ENCODE measurements around the gene IQCN.
"Not testable (repeated sequence)": the region's sequence is repeated elsewhere in the genome, so short reads cannot be mapped to it uniquely, and the experiment has no call there.

Gene IQCN

DNA sequence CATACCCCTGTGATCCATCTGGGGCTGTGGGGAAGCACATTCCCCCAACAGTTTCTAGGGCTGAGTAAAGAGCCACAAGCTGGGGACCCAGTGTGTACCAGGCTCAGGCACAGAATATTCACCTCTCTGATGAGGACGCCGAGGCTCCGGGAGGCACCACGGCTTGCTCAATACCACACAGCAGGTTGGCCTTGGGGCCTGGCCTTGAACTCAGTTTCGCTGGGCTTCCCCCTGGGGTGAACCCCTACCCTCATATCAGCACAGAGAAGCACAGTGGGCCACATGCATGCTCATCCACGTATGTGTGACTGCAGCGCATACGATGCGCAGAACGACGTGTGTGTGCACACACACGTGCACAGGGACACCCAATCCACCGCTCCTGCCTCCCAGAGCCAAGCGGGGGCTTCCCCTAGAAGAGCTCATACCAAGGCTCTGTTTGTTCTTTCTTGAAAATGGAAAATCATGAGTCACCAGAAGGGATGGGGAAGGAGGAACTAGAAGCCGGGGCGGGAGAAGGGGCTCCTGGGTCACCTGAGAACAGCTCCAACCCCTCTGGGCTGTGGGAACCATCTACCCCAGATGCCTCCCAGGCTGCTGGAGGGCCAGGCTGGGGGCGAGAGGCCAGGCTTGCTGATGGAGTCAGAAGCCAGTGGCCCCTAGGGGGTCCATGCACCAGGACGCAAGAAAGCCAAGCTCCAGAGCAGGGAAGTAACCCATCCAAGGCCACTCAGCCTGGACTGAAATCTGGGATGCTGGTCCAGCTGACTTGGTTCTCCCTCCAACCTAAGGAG is 43.1 kb downstream of the IQCN start:
- DNase-seq = peak in 1 of 2 donors; percentile 7

DNA sequence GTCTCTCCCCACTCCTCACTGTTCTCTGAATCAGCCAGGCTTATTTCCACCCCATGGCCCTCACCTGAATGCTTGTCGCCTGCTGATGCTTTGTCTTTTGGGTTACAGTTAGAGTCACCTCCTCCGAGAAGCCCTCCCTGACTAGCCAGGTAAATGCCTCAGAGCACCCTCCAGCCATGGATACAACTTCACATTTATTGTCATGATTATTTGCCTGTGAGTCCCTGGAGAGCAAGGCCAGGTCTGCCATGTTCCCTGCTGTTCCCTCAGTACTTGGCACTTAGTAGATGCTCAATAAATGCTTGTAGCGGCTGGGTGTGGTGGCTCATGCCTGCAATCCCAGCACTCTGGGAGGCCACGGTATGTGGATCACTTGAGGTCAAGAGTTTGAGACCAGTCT is 44.3 kb downstream of the IQCN start:
- no peak for DNase-seq

DNA sequence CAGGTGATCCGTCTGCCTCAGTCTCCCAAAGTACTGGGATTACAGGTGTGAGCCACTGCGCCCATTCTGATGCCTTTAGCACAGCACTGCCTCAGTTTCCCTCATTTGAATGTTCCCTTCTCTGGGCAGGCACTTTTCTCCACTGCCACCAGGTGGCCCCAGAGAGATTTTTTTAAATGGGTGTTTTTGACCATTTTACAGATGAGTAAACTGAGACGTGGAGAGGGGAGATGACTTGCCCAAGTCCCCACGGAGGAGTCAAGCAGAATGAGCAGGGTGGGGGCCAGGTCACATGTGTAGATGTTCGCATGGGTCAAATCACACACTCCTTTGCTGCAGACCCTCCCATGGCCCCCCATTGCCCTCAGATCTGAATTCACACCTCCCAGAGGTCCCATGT is 44.8 kb downstream of the IQCN start:
- no peak for DNase-seq

DNA sequence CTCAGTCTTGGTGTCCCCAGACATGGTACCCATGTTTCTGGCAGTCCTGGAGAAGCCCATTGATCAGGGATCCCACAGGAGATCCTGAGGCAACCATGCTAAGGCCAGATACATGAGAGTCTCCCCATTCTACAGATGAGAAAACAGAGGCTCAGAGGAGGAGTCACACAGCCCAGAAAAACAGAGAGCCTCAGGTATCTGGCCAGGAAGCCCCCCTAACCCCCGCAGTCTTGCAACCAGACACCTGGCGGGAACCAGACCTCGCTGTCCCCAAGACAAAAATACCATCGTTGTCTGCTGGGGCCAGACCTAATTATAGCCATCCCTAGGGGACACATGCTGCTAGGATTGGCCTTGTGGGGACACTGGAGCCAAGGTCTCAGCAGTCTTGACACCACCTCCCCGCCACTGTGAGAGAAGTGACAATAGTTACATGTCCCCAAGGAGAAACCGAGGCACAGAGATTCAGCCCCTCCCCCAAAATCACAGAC is 46.4 kb downstream of the IQCN start:
- no peak for DNase-seq

DNA sequence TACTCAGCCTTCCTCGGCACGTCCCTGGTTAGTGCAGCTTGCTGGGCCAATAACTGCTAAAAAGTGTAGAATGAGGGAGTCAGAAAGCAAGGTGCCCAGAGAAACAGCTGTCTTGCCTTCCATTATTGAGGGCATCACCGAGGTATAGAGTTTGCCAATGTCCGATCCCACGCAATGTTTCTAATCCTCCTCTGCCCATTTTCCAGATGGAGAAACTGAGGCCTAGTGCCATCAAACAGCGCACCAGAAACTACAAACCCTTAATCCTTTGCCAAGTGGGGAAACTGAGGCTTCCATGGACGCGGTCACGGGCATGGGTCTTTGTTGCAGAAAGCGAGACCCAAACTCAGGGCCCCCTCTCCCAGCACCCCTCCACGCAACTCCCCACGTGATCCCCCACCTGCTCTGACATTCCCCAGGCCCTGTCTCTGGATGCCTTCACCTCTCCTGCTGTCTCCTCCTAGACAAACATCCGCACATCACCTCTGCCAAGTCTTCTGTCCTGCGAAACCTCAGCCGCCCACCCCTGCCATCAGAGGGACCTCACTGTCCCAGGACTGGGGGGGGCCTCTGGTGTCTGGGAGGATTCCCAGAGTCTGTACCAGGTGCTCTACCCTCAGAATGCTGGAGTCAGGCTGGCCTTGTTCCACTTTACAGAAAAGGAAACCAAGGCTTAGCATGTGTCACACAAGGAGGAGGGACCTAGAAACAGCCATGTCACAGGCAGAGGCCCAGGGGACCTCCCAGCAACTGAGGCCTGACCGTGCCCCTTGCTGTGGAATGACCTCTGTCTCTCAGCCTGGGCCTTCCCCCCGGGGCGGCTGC is 47.1 kb downstream of the IQCN start:
- DNase-seq = no peak

DNA sequence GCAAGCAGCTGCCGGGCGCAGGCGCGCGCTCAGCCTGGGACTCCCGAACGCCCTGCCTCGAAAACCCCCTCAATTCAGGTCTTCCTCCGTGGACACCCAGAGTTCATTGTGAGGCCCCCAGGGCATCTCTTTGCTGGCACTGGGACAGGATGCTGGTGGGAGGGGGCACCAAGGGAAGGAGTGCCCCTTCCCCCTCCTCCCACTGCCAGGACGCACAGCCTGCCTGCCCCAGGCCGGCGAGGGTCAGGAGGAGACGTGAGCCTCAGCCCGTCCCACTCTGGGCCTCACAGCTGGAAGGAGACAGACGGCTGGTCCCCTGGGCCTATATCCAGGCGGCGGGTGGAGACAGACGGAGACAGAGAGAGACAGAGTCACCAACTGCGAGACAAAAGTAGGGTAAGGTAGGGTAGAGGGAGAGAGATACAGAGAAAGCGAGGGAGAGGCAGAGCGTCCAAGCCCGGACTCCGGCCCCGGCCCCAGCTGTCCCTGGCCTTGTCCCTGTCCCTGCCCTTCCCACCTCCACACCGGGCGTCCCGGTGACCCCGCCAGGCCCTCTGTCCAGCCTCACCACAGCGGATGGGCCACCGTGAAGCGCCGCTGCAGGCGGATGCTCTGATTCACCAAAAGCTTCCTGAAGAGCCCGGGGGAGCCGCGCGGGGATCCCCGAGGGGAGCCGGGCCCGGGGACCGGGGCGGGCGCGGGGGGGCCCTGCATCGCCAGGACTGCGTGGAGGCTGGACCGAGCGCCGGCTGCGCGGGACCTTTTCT is 48.4 kb downstream of the IQCN start, which contains the start of gene PDE4C:
Gene PDE4C, minus strand, starts transcription at position 737 of the 767 bp plus-strand sequence. Its CDS starts 23 bp downstream, at position 714.
- peak in 1 of 2 donors; percentile 10 for DNase-seq

DNA sequence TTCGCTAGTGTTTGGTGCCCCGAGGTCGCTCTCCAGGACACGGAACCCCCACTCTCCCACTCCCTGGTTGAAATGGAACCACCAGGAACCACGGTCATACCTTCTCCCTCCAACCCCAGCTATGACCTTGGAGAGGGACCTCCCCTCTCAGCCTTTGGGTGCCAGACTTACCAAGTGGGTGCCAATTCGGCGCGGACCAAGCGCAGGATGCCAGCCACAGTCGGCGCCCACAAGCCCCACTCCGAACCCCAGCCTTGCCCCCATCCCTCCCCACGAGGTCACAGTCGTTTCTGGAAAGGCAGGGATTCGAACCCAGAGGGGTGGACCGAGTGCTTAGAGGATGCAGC is 48.9 kb downstream of the IQCN start:
- no peak for DNase-seq

DNA sequence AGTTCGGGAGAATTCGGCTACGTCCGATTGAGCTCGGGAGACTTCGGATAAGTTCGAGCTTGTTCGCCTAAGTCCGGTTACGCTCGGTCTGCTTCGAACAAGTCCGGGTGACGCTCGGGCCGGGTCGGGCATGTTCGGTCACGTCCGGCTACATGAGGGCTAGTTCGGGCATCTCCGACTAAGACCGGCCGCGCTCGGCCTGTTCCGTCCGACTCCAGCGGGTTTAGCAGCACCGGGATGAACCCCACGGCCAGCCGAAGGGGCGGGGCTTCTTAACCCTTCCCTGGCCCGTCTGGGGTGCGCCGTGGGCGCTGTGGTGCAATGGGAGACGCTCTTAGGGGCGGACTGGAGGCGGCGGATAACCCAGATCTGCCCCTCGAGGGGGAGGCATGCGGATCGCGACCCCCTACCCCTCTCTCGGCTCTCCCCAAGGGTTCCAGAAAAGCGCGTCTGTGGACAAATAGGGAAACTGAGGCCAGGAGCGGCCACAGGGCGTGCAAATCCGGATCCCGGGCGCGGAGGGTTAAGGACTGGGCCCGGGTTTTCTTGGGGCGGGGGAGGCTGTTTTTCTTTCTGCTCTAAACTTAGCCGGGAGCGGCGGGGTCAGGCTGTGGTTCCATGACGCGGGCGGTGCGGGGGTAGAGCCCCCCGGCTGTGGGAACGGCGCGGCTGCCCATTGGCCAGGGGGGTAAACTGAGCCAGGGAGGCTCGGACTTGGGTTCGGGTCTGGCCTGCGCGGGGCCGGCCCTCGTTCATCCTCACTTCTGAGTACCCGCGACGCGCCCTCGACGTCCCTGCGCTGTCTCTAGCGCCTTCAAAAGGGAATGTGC is 49.5 kb downstream of the IQCN start:
- DNase-seq = peak in 1 of 2 donors; percentile 75

DNA sequence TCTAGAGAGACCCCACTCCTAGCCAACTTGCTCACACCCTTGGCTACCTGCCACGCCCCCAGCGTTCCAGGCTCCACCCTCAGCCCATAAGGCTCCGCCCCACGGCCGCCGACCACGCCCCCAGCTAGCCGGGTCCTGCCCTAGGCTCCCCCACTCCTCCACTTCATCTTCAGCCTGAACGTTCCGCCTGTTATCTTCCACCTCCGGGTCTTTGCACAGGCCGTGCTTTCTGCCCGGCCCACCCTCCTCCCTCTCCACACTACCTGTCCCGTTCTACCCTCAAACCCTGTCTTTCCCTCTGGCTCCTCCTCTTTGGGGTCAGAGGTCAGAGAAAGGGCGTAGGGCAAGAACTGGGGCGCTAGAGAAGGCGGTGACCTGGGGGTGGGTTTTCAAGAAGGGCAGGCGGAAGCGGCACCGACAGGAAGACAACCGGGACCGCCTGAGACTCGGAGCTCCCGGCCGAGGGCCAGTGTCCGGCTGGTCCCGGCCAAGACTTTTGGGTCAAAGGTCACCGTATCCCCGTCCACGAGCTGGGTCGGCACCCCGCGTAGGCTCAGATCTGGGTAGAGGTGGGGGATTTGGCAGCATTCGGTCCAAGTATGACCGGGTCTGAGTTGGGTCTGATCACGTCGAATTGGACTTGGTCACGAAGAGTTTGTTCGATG is 50.3 kb downstream of the IQCN start:
- peak in 1 of 2 donors; percentile 44 for DNase-seq

DNA sequence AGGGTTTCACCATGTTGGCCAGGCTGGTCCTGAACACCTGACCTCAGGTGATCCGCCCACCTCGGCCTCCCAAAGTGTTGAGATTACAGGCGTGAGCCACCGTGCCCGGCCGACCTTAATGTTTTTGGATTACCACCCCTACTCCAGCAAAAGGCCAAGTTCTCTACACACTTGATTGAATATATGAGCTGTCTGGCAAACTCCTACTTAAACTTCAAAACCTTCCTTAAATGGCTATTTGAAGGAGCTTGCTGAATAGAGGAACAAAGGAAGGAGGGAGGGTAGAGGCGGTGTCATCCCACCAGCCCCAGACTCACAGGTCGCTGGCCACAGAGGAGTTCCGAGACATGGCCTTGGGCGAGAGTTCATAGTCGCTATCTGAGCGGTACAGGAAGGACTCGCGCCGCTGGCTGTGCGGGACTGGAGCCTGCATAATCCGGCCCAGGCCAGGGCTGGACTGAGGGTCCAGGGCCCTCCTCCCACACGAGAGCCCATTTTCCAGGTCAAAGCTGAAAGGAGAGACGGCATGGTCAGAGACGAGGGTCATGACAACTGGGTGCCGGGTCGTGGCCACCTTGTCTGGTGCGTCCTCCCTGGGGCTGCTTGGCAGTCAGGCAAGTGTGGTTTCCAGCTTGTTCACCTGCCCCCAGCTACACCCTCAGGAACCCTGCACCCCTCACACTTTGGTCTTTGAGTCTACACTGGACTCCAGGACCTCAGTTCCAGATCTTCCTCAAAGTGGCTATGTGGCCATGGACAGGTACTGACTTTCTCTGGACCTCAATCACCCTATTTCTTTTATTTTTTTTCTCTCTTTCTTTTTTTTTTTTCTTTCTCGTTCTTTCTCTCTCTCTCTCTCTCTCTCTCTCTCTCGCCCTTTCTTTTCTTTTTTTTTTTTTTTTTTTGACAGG is 52.2 kb downstream of the IQCN start:
- DNase-seq = no peak

DNA sequence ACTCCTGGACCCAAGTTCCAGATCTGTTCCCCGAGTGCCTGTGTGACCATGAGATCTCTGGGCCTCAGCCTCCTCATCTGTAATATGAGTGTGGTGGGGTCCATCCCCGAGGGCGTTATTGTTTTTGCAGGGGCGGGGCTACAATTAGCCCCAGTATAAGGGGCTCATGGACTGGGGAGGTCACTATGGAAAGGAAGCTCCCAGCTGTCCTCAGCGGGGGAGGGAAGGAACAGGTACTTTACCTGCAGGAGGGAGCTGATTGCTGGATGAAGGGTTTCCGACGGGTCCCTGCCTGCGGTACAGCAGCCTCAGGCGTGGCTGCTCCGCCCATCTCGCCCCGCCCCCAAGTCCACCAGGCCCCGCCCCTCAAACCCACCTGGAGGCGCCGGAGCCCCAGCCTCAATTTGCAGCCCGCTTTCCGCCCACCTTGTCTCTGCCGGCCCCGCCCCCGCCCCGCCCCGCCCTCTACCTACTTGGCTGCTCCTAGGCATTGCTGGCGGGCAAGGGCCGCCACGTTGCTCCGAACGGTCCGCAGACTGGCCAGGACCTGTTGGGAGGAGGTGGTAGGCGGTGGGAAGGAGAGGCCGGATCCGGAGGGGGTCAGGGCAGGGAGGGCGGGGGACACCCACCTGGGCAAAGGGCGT is 53.5 kb downstream of the IQCN start:
- no peak for DNase-seq

DNA sequence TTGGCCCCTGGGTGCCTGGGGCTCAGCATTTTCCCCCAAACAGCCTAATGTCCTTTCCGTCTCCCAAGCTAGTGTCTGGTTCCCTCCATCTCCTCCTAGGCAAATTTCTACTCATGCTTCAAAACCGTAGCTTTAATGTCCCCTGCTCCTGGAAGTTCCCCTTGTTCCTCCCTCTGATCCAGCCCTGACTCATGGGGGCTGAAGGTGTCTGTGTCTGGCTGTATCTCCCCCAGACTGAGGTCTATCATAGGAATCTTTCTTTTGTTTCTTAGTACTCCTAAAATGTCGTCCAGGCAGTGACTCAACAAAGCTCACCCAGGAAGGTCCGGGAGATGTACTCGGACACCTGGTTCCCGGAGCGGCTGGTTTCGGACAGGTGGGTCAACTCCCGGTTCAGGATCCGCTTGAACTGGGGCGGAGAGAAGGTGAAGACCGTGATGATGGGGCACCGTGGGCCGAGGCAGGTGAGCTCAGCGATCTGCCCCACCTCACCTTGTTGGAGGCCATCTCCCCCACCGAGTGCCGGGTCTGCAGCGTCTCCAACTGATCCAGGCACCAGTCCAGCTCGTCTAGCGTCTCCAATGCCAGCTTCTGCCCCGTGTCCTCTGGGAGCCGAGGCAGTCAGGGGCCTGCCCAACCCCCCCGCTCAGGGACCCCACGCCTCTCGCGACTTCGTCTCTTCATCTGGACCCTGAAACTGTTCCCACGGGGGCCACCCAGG is 54.2 kb downstream of the IQCN start:
- no peak for DNase-seq

DNA sequence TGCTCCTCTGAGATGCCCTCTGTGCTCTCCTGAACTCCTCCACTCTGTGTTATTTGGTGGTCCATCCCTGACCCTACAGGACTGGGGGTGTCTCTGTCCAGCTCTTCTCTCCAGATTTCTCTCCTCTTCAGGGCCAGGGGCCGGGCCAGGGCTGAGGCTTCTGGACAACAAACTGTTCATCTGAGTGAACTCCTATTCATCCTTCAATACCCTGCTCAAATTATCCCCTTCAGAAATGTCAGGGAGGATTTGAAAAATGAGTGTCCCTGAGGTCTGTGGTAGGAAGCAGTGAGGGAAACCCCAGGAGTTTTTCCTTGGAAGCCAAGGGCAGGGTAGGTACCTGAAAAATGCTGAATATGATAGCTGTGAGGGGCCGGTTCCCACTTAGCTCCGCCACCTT is 55.7 kb downstream of the IQCN start:
- no peak for DNase-seq

DNA sequence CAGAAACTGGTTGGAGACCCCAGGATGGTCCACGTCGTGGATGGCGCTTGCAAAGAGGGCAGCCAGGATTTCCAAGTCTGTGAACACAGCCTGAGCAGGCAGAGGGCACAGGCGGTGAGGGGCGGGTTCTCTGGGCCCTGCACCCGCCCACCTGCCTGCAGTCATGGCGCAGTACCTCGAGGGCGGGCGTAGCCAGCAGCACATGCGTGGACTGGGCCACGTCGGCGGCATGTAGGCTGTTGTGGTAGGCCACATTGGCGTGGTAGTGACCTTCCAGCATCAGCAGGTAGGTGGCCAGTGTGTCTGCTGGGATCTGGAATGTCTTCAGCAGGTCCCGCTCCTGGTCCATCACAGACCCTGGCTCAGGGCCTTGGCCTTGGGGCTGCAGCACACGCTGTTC is 56.1 kb downstream of the IQCN start:
- DNase-seq = no peak

DNA sequence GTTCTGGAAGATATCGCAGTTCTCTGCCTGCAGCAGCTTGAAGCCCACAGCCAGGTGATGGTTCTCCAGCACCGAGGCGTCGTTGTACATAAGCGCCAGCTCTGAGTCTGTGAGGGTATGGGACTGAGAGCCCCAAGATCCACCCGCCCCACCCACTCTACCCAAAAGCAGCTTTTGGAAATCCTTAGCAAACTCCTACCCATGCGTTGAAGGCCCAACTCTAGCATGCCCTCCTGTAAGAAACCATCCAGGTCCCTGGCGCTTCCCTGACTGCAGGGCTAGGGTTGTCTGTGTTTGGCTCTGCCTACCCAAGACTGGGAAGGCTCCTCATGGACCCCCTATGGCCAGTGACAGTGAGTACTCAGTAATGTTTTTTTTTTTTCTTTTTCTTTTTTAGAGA is 57.5 kb downstream of the IQCN start:
- DNase-seq = no peak

DNA sequence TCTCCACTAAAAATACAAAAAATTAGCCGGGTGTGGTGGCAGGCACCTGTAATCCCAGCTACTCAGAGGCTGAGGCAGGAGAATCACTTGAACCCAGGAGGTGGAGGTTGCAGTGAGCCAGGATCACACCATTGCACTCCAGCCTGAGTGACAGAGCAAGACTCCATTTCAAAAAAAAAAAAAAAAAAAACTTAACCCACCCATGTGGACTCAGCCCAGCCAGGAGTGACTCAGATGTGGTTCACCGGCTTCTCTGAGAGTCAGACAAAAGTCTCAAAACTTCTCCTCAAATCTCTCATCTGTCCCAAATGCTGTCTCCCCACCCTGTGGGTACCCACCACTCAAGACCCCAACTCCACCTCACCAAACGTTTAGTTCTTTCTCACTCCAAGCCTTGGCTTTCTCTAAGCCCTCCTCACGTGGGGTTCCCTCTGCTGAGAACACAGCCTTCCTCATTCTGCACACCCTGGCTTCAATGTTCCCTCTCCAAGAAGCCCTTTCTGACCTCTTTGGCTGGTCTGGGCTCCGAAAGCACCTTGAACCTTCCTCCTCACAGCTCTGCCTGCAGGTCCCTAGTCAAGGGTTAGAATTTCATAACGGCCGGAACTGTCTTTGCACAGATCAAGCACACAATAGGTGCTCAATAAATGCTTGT is 59.3 kb downstream of the IQCN start:
- DNase-seq = no peak

DNA sequence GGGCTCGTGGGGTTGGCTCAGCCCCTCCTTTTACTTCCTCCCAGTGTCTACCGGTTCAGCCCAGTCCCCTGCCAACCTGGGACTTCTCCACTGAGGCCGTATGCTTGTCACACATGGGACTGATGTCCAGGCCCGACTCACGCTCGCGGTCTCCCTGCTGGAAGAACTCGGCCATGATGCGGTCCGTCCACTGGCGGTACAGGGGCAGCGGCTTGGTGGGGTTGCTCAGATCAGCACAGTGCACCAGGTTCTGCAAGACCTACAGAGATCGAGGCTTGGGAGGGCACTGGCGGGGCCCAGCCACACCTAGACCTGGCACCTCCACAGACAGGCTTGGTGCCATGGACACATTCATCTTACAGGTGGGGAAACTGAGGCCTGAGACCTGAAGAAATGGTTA is 62.6 kb downstream of the IQCN start:
- DNase-seq = no peak

DNA sequence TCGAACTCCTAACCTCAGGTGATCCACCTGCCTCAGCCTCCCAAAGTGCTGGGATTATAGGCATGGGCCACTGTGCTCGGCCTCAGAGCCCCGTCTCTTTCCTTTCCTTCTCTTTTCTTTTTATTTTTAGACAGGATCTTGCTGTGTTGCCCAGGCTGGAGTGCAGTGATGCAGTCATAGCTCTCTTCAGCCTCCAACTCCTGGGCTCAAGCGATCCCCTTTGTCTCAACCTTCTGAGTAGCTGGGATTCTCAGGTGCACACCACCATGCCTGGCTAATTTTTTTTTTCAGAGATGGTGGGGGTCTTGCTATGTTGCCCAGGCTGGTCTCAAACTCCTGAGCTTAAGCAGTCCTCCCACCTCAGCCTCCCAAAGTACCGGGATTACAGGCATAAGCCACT is 64.3 kb downstream of the IQCN start:
- DNase-seq = not testable (repeated sequence)

Measured in bone marrow (tissue), 2 donors.